ENCODE results near the gene IL33. TPM values are rescaled to one million over a fixed set of nuclear protein-coding genes. Genes with fewer than 3 reads are reported as not detected.

IL33 gene
- total RNA-seq, 1 donor from 2014 or later = not detected

DNA sequence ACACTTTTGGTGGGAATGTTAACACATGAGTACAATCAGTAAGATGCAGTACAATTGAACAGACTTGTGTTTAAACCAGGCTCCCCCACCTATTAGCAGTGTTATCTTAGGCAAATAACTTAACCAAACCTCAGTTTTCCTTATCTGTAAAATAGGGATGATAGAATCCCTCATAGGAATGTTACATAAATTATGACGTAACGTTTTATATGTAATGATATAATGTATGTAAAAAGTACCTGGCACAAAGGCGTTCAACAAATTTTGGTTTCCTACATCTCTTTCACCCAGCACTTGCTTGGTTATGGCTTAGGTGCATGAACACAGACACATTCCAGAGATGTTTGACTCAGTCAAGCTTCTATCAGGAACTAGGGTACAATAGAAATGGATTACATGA is 26.7 kb upstream of the IL33 start:
- H3K36me3 Mint-ChIP-seq (ENCODE audit: unreplicated experiment) = peaks cover 4% of the 10 kb centered on the region

DNA sequence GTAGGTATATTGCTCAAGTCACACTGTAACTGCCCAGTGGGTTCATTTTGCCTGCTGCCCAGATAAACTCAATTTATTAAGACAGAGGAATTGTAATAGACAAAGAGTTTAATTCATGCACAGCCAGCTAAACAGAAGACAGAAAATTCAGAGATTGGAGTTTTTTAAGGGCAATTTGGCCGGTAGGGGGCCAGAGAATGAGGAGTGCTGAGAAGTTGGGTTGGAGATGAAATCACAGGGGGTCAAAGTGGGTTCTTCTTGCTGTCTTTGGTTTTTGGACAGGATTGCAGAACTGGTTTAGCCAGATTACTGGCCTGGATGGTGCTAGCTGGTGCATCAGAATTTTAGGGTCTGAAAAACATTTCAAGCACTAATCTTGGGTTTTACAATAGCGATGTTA is 20.7 kb upstream of the IL33 start:
- no peaks in the 10 kb centered on the region for H3K4me1 Mint-ChIP-seq (ENCODE audit: low read depth, unreplicated experiment)
- no peaks in the 10 kb centered on the region for H3K27me3 Mint-ChIP-seq (ENCODE audit: unreplicated experiment)
- peak; percentile 33 for TF ChIP-seq CTCF (IDR thresholded peaks at IDR 0.05; ENCODE audit: partially characterized antibody, unreplicated experiment)
- no peak for DNase-seq
- no peak overlapping the region for H3K4me3 Mint-ChIP-seq (ENCODE audit: unreplicated experiment)
- H3K27ac Mint-ChIP-seq (ENCODE audit: unreplicated experiment) = no peak overlapping the region
- no peaks in the 10 kb centered on the region for H3K36me3 Mint-ChIP-seq (ENCODE audit: unreplicated experiment)
- no peaks in the 10 kb centered on the region for H3K9me3 Mint-ChIP-seq (ENCODE audit: unreplicated experiment)

More for the DNA sequence above, 26.7 kb upstream of the IL33 start:
- H3K27ac Mint-ChIP-seq (ENCODE audit: unreplicated experiment) = no peak overlapping the region
- H3K4me3 Mint-ChIP-seq (ENCODE audit: unreplicated experiment) = no peak overlapping the region
- H3K27me3 Mint-ChIP-seq (ENCODE audit: unreplicated experiment) = no peaks in the 10 kb centered on the region
- no peaks in the 10 kb centered on the region for H3K4me1 Mint-ChIP-seq (ENCODE audit: low read depth, unreplicated experiment)
- H3K9me3 Mint-ChIP-seq (ENCODE audit: unreplicated experiment) = no peaks in the 10 kb centered on the region
- no peak for DNase-seq
- TF ChIP-seq CTCF (IDR thresholded peaks at IDR 0.05; ENCODE audit: partially characterized antibody, unreplicated experiment) = no peak

GRCh38 chr9:6195714-6196360 is 19.8 kb upstream of the IL33 start:
- no peak for DNase-seq
- Mint-ChIP-seq H3K27ac (ENCODE audit: unreplicated experiment) (no peak overlapping the region), H3K9me3 (ENCODE audit: unreplicated experiment) (no peaks in the 10 kb centered on the region), H3K4me1 (ENCODE audit: low read depth, unreplicated experiment) (no peaks in the 10 kb centered on the region), H3K4me3 (ENCODE audit: unreplicated experiment) (no peak overlapping the region), H3K27me3 (ENCODE audit: unreplicated experiment) (no peaks in the 10 kb centered on the region), H3K36me3 (ENCODE audit: unreplicated experiment) (no peaks in the 10 kb centered on the region)
- TF ChIP-seq CTCF (IDR thresholded peaks at IDR 0.05; ENCODE audit: partially characterized antibody, unreplicated experiment) = no peak

GRCh38 chr9:6197330-6197729 is 18.3 kb upstream of the IL33 start:
- no peak for TF ChIP-seq CTCF (IDR thresholded peaks at IDR 0.05; ENCODE audit: partially characterized antibody, unreplicated experiment)
- H3K27me3 Mint-ChIP-seq (ENCODE audit: unreplicated experiment) = no peaks in the 10 kb centered on the region
- H3K9me3 Mint-ChIP-seq (ENCODE audit: unreplicated experiment) = no peaks in the 10 kb centered on the region
- H3K27ac Mint-ChIP-seq (ENCODE audit: unreplicated experiment) = no peak overlapping the region
- DNase-seq = no peak
- H3K4me3 Mint-ChIP-seq (ENCODE audit: unreplicated experiment) = no peak overlapping the region
- H3K36me3 Mint-ChIP-seq (ENCODE audit: unreplicated experiment) = no peaks in the 10 kb centered on the region
- no peaks in the 10 kb centered on the region for H3K4me1 Mint-ChIP-seq (ENCODE audit: low read depth, unreplicated experiment)

DNA sequence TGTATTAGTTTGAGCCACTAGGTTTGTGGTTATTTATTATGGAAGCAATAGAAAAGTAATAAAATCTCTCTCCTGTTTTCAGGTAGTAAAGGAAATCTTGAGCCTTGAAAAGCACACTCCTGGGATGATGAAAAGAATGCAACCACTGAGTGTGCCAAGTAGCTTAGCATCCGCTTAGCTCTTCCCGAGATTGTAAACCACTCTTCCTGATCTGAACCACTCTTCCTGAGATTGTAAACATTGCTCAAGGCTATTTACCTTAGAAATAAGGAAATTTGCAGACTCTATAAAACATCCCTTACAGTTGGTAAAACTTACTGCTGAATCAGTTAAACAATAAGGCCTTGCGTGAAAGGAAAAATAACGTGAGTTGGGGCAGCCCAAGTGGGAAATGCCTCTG is 17.4 kb upstream of the IL33 start:
- H3K36me3 Mint-ChIP-seq (ENCODE audit: unreplicated experiment) = no peaks in the 10 kb centered on the region
- H3K27me3 Mint-ChIP-seq (ENCODE audit: unreplicated experiment) = no peaks in the 10 kb centered on the region
- no peak overlapping the region for H3K27ac Mint-ChIP-seq (ENCODE audit: unreplicated experiment)
- no peak for DNase-seq
- H3K9me3 Mint-ChIP-seq (ENCODE audit: unreplicated experiment) = no peaks in the 10 kb centered on the region
- no peaks in the 10 kb centered on the region for H3K4me1 Mint-ChIP-seq (ENCODE audit: low read depth, unreplicated experiment)
- no peak for TF ChIP-seq CTCF (IDR thresholded peaks at IDR 0.05; ENCODE audit: partially characterized antibody, unreplicated experiment)
- no peak overlapping the region for H3K4me3 Mint-ChIP-seq (ENCODE audit: unreplicated experiment)

Data from glutamatergic neuron (in vitro differentiated cells).